Endothelial cell of umbilical vein (primary cell): Measurements from ENCODE around the gene PRKAR1B. TPM values are rescaled to one million over a fixed set of nuclear protein-coding genes. Genes with fewer than 3 reads are reported as not detected.

ENCODE experiments used
- BruUV-seq: library from RNA; stranded (reverse); fragments of 400-500 nt; replicated peaks from 2 replicates; lab custom pipeline; 2021; lab: Mats Ljungman, UMichigan
- CTCF ChIA-PET: fragments of 300-600, 350-600 bp; sonication (Branson Sonifier 250); formaldehyde crosslinking; loops from one replicate; lab custom pipeline; 2021; ENCODE audit warnings: antibody characterized with exemption, inconsistent platforms; lab: Charles Lee
- POLR2A ChIA-PET: fragments of 300-600, 350-600 bp; sonication (Branson Sonifier 250); formaldehyde crosslinking; loops from one replicate; lab custom pipeline; 2021; ENCODE audit warnings: antibody characterized with exemption, inconsistent platforms; lab: Charles Lee
- DNase-seq: peaks from one replicate; pipeline ENCODE4 v3.0.0-alpha.2; 2011; ENCODE audit warnings: low read depth, low spot score
- FAIRE-seq: peaks from 2 replicates; lab custom pipeline; 2011; peaks lifted over from hg19 to GRCh38; lab: Jason Lieb, UNC
- H2AFZ ChIP-seq: 2 replicates; pipeline ENCODE4 v1.6.0; 2012; ENCODE audit warnings: low read depth, low read length, control low read depth, inconsistent platforms
- H3K27ac ChIP-seq: 2 replicates; pipeline ENCODE4 v1.5.1; 2011; ENCODE audit warnings: low read depth, mild to moderate bottlenecking, control low read depth, low read length, moderate library complexity; ENCODE audit not compliant: insufficient read depth
- H3K27me3 ChIP-seq, 2 experiments: 2 replicates each; pipeline versions ENCODE4 v1.6.0 to v1.6.1; 2011; ENCODE audit warnings: low read length in 2 of 2, mixed read lengths in 1 of 2; ENCODE audit not compliant: control insufficient read depth in 2 of 2, insufficient read depth in 2 of 2
- H3K36me3 ChIP-seq, 2 experiments: 2 replicates in 1 of 2; 3 replicates in 1 of 2; pipeline ENCODE4 v1.5.1; 2011; ENCODE audit warnings: low read length in 2 of 2, mild to moderate bottlenecking in 1 of 2, moderate library complexity in 1 of 2; ENCODE audit not compliant: control insufficient read depth in 2 of 2, insufficient read depth in 2 of 2; ENCODE audit errors: extremely low read depth in 1 of 2
- H3K4me1 ChIP-seq: 3 replicates; pipeline ENCODE4 v1.5.1; 2011; ENCODE audit warnings: mild to moderate bottlenecking, low read length; ENCODE audit not compliant: control insufficient read depth, insufficient read depth; ENCODE audit errors: extremely low read depth
- H3K4me2 ChIP-seq: 2 replicates; pipeline ENCODE4 v1.6.1; 2011; ENCODE audit warnings: low read length, control low read depth, mixed read lengths; ENCODE audit not compliant: insufficient read depth
- H3K4me3 ChIP-seq, 3 experiments: fragments of 200-600 bp in 1 of 3; sonication (generic), shearing (Covaris generic) in 1 of 3; replicated peaks in 1 of 3; 2 replicates each; pipeline ENCODE4 v1.5.1; 2011 to 2016; ENCODE audit warnings: control low read depth in 3 of 3, low read length in 3 of 3, mild to moderate bottlenecking in 2 of 3, inconsistent platforms in 1 of 3, low read depth in 1 of 3, moderate library complexity in 1 of 3; ENCODE audit not compliant: insufficient read depth in 1 of 3
- H3K79me2 ChIP-seq: 2 replicates; pipeline ENCODE4 v1.6.0; 2012; ENCODE audit warnings: low read length, inconsistent platforms; ENCODE audit not compliant: control insufficient read depth, insufficient read depth
- H3K9ac ChIP-seq: replicated peaks from 2 replicates; pipeline ENCODE3; 2011; ENCODE audit warnings: low read length, control low read depth; ENCODE audit not compliant: insufficient read depth; ENCODE audit errors: extremely low read depth
- H3K9me1 ChIP-seq: replicated peaks from 3 replicates; pipeline ENCODE4 v1.6.0; 2011; ENCODE audit warnings: mild to moderate bottlenecking, low read length; ENCODE audit not compliant: control insufficient read depth, insufficient read depth; ENCODE audit errors: extremely low read depth
- H3K9me3 ChIP-seq: replicated peaks from 2 replicates; pipeline ENCODE4 v1.5.1; 2012; ENCODE audit warnings: low read length, inconsistent platforms; ENCODE audit not compliant: control insufficient read depth, insufficient read depth
- H4K20me1 ChIP-seq: replicated peaks from 2 replicates; pipeline ENCODE3; 2011; ENCODE audit warnings: mild to moderate bottlenecking, low read length; ENCODE audit not compliant: control insufficient read depth, insufficient read depth; ENCODE audit errors: extremely low read depth
- CTCF ChIP-seq, 2 donors: IDR thresholded peaks; 1 replicate in 1 of 2; 2 replicates in 1 of 2; pipeline ENCODE4 v1.5.1; 2011; ENCODE audit warnings: low read length in 2 of 2, mild to moderate bottlenecking in 2 of 2, moderate library complexity in 2 of 2, control low read depth in 1 of 2, inconsistent platforms in 1 of 2, low read depth in 1 of 2; ENCODE audit not compliant: insufficient read depth in 1 of 2; ENCODE audit errors: extremely low read depth in 1 of 2
- EZH2 ChIP-seq: IDR thresholded peaks from 2 replicates; pipeline ENCODE4 v1.6.1; 2012; ENCODE audit warnings: borderline replicate concordance, low read depth, mild to moderate bottlenecking, moderate library complexity, low read length, inconsistent platforms; ENCODE audit not compliant: severe bottlenecking
- FOS ChIP-seq: IDR thresholded peaks from 2 replicates; pipeline ENCODE4 v1.6.1; 2011; ENCODE audit warnings: mild to moderate bottlenecking, low read length, moderate library complexity, borderline replicate concordance; ENCODE audit not compliant: insufficient read depth
- GATA2 ChIP-seq: IDR thresholded peaks from 2 replicates; pipeline ENCODE4 v1.7.0; 2011; ENCODE audit warnings: low read depth, mild to moderate bottlenecking, moderate library complexity, mixed read lengths, low read length; ENCODE audit not compliant: insufficient read length, insufficient read depth
- JUN ChIP-seq: IDR thresholded peaks from 2 replicates; pipeline ENCODE4 v1.6.1; 2011; ENCODE audit warnings: borderline replicate concordance, low read depth; ENCODE audit not compliant: insufficient read length, insufficient read depth
- MYC ChIP-seq: IDR thresholded peaks from one replicate; pipeline ENCODE4 v1.6.1; 2011; ENCODE audit warnings: mild to moderate bottlenecking, low read depth, low read length
- POLR2A ChIP-seq: IDR thresholded peaks from 2 replicates; pipeline ENCODE4 v1.6.1; 2012; ENCODE audit warnings: low read depth, mild to moderate bottlenecking, control low read depth, low read length
- POLR2AphosphoS5 ChIP-seq: IDR thresholded peaks from 2 replicates; pipeline ENCODE4 v1.6.1; 2012; ENCODE audit warnings: low read depth, mild to moderate bottlenecking, control low read depth, low read length, moderate library complexity; ENCODE audit not compliant: insufficient read depth
- dilution Hi-C: fragments of 300-500 bp; cut with MboI; formaldehyde crosslinking; loops from one replicate; pipeline ENCODE4 v1.15.0; 2019; ENCODE audit warnings: low sequenced_read_pairs; ENCODE audit not compliant: extremely low pct_ligation_motif_present
- intact Hi-C: fragments of 100-400 bp; cut with micrococcal nuclease; formaldehyde crosslinking; loops from one replicate; pipeline ENCODE4 v1.10.0; 2022
- polyA plus RNA-seq, 4 experiments: library from polyadenylated mRNA; depleted of rRNA in 3 of 4; stranded (reverse) in 3 of 4; unstranded in 1 of 4; fragments of >200 nt; gene quantifications; 2 replicates each; pipeline versions ENCODE4 v1.2.1 to v1.2.3, GENCODE V29; 2011 to 2012; ENCODE audit warnings: missing spikeins in 1 of 4
- total RNA-seq: library from RNA; stranded (reverse); gene quantifications from 2 replicates; pipeline ENCODE4 v1.2.3, GENCODE V29; 2021
- TF ChIP-seq, protein P1 (sequence below): IDR thresholded peaks from 2 replicates; pipeline ENCODE4 v1.6.1; 2011; ENCODE audit not compliant: insufficient read depth, insufficient read length

PRKAR1B gene
- total and polyA plus RNA-seq, 2 donors (not counting 3 experiments of a cell fraction or from before 2014, with no cell fraction given) = 15.4 to 29.2 TPM

DNA sequence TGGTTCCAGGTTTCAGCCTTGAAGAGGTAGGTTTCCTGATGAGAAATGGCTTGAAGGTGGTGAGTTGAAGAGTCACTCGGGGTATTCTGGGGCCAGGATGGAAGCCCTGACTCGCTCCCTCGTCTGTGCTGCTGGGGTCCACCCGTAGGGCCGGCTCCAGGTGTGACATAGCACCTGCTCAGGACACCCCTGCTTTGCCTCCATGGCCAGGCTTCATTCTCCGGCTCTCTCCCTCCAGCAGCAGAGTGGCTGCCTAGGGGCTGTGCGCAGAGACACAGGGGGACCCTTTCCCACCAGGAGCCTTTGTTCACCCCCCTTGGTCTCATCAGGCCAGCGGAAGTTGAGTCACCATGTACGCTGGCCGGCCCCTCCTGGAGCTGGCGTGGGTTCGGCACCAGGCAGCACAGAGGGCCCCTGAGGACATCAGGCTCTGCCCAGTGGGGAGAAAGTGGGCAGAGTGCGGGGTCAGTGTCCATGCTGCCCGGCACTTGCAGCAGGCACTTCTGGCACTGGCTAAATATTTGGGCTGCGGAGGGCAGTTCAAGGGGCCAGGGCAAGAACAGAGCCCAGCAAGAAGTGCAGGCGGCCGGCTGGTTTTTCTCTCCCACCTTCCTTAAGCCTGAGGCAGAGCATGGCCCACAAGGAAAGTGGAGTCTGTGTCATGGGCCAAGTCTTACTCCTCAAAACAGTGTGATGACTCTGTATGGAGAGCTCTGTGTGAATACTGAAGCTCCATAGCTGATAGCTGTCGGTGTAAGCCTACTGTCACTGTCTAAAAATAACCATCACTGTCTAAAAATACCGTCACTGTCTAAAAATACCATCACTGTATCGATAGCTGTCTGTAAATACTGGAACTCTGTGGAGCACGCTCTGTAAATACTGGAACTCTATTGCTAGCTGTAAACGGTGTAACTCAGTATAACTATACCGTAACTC is 3.7 kb upstream of the PRKAR1B start:
- Histone ChIP-seq H3K27me3 (no peaks in the 10 kb centered on the region), H3K9me1 (no peaks in the 10 kb centered on the region), H2AFZ (no peak overlapping the region), H3K9ac (no peak overlapping the region), H3K4me2 (no peak overlapping the region), H4K20me1 (no peaks in the 10 kb centered on the region), H3K9me3 (peaks cover 4% of the 10 kb centered on the region), H3K36me3 (peaks cover 0 to 21% of the 10 kb centered on the region in 2 experiments), H3K27ac (no peak overlapping the region), H3K4me1 (peaks cover 14% of the 10 kb centered on the region), H3K79me2 (peaks cover 70% of the 10 kb centered on the region), H3K4me3 (no peak overlapping the region)
- no TSS peak for BruUV-seq
- intact Hi-C loops (loop anchor here (5.0 kb wide), 1 partner anchor 398 kb away; no protein-coding TSS in a partner anchor), dilution Hi-C loops (no loop called here)
- TF ChIP-seq EZH2 = no peak
- no peak for TF ChIP-seq POLR2A
- TF ChIP-seq, protein P1, sequence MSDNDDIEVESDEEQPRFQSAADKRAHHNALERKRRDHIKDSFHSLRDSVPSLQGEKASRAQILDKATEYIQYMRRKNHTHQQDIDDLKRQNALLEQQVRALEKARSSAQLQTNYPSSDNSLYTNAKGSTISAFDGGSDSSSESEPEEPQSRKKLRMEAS = no peak
- TF ChIP-seq MYC = no peak
- no peak for TF ChIP-seq CTCF (IDR thresholded peaks at IDR 0.05; ENCODE audit: extremely low read depth in 1 of 2, insufficient read depth in 1 of 2, low read depth in 1 of 2, low read length in 2 of 2)
- TF ChIP-seq FOS = no peak
- TF ChIP-seq GATA2 = no peak
- TF ChIP-seq JUN = no peak
- TF ChIP-seq POLR2AphosphoS5 = no peak
- ChIA-PET CTCF (interaction anchor here (1.1 to 1.2 kb wide), 2 partner anchors 210 to 215 kb away, joined by 3 read pairs; no protein-coding TSS in a partner anchor), POLR2A (interaction anchor here (0.5 kb wide), 1 partner anchor 98 kb away, joined by 3 read pairs; no protein-coding TSS in a partner anchor)
- DNase-seq = no peak
- no peak for FAIRE-seq
